Glomerular visceral epithelial cell (primary cell): ENCODE results near the gene ACO2.
A peak's percentile ranks its signal among the peaks of the same experiment; 100 is the strongest.

Experiments used
- DNase-seq: peaks from one replicate; pipeline ENCODE4 v3.0.0-alpha.2; 2016; ENCODE audit errors: extremely low spot score

The ACO2 gene

GRCh38 chr22:41523464-41524221 is 54.7 kb downstream of the ACO2 start:
- no peak for DNase-seq

- no peak for DNase-seq
Observed at GRCh38 chr22:41524251-41524661, 55.3 kb downstream of the ACO2 start.

GRCh38 chr22:41524809-41525449 is 56.0 kb downstream of the ACO2 start:
- no peak for DNase-seq

- DNase-seq, result no peak
Observed at GRCh38 chr22:41525450-41526225, 56.7 kb downstream of the ACO2 start.

GRCh38 chr22:41526226-41526829 is 57.4 kb downstream of the ACO2 start:
- DNase-seq, result no peak

GRCh38 chr22:41526830-41527799 is 58.2 kb downstream of the ACO2 start:
- peak; percentile 35 for DNase-seq

GRCh38 chr22:41528132-41528766 is 59.3 kb downstream of the ACO2 start:
- no peak for DNase-seq

- DNase-seq, result no peak
Observed at GRCh38 chr22:41528938-41529561, 60.1 kb downstream of the ACO2 start.

GRCh38 chr22:41530890-41531714 is 62.2 kb downstream of the ACO2 start:
- DNase-seq, result no peak

GRCh38 chr22:41531715-41532477 is 63.0 kb downstream of the ACO2 start:
- no peak for DNase-seq

- peak; percentile 60 for DNase-seq
Observed at GRCh38 chr22:41532908-41533825, 64.2 kb downstream of the ACO2 start.

GRCh38 chr22:41534219-41534618 is 65.3 kb downstream of the ACO2 start:
- DNase-seq, result no peak

GRCh38 chr22:41535244-41535643 is 66.3 kb downstream of the ACO2 start:
- no peak for DNase-seq

GRCh38 chr22:41537203-41537602 is 68.3 kb downstream of the ACO2 start:
- no peak for DNase-seq

GRCh38 chr22:41538583-41538982 is 69.7 kb downstream of the ACO2 start:
- DNase-seq, result no peak

- DNase-seq, result no peak
Observed at GRCh38 chr22:41539146-41540005, 70.5 kb downstream of the ACO2 start.

GRCh38 chr22:41540006-41540315 is 71.0 kb downstream of the ACO2 start:
- no peak for DNase-seq
